ENCODE results near the gene SGO2. TPM values are rescaled to one million over a fixed set of nuclear protein-coding genes. Genes with fewer than 3 reads are reported as not detected.

SGO2 gene
- total and polyA plus RNA-seq, 2 donors (not counting 3 experiments of a cell fraction or from before 2014, with no cell fraction given), result 1.7 to 20.5 TPM

- Histone ChIP-seq H2AFZ (ENCODE audit: low read depth, low read length) (no peak overlapping the region), H4K20me1 (replicated peaks; ENCODE audit: control insufficient read depth, extremely low read depth, insufficient read depth, low read length) (no peaks in the 10 kb centered on the region), H3K4me3 (replicated peaks in 1 of 3; ENCODE audit: insufficient read depth in 1 of 3, low read depth in 1 of 3, low read length in 3 of 3) (no peak overlapping the region), H3K27me3 (ENCODE audit: control insufficient read depth in 2 of 2, insufficient read depth in 2 of 2, low read length in 2 of 2) (peaks cover 3 to 5% of the 10 kb centered on the region in 2 experiments), H3K9ac (replicated peaks; ENCODE audit: extremely low read depth, insufficient read depth, low read length) (no peak overlapping the region), H3K4me1 (ENCODE audit: control insufficient read depth, extremely low read depth, insufficient read depth, low read length) (peaks cover 7% of the 10 kb centered on the region), H3K4me2 (ENCODE audit: insufficient read depth, low read length) (no peak overlapping the region), H3K36me3 (ENCODE audit: control insufficient read depth in 2 of 2, extremely low read depth in 1 of 2, insufficient read depth in 2 of 2, low read length in 2 of 2) (no peaks in the 10 kb centered on the region), H3K79me2 (ENCODE audit: control insufficient read depth, insufficient read depth, low read length) (no peaks in the 10 kb centered on the region), H3K9me3 (replicated peaks; ENCODE audit: control insufficient read depth, insufficient read depth, low read length) (no peaks in the 10 kb centered on the region), H3K9me1 (replicated peaks; ENCODE audit: control insufficient read depth, extremely low read depth, insufficient read depth, low read length) (no peaks in the 10 kb centered on the region), H3K27ac (ENCODE audit: insufficient read depth, low read depth, low read length) (no peak overlapping the region)
- no peak for FAIRE-seq
- dilution Hi-C loops (cut with MboI; ENCODE audit: extremely low pct_ligation_motif_present, low sequenced_read_pairs) (no loop called here), intact Hi-C loops (cut with micrococcal nuclease) (no loop called here)
- no peak for DNase-seq (ENCODE audit: low read depth, low spot score)
- POLR2A ChIA-PET, result no interaction called here
- BruUV-seq (replicated peaks), result no TSS peak
- CTCF ChIA-PET, result no interaction called here
- no peak for TF ChIP-seq JUN (IDR thresholded peaks at IDR 0.05; ENCODE audit: borderline replicate concordance, insufficient read depth, insufficient read length, low read depth)
- no peak for TF ChIP-seq POLR2AphosphoS5 (IDR thresholded peaks at IDR 0.05; ENCODE audit: insufficient read depth, low read depth, low read length)
- TF ChIP-seq GATA2 (IDR thresholded peaks at IDR 0.05; ENCODE audit: insufficient read depth, insufficient read length, low read depth, low read length), result no peak
- TF ChIP-seq POLR2A (IDR thresholded peaks at IDR 0.05; ENCODE audit: low read depth, low read length), result no peak
- TF ChIP-seq CTCF (IDR thresholded peaks at IDR 0.05; ENCODE audit: extremely low read depth in 1 of 2, insufficient read depth in 1 of 2, low read depth in 1 of 2, low read length in 2 of 2), result no peak
- TF ChIP-seq FOS (IDR thresholded peaks at IDR 0.05; ENCODE audit: borderline replicate concordance, insufficient read depth, low read length), result no peak
- no peak for TF ChIP-seq MYC (IDR thresholded peaks at IDR 0.05; ENCODE audit: low read depth, low read length)
- TF ChIP-seq MAX (IDR thresholded peaks at IDR 0.05; ENCODE audit: insufficient read depth, insufficient read length), result no peak
- TF ChIP-seq EZH2 (IDR thresholded peaks at IDR 0.05; ENCODE audit: borderline replicate concordance, low read depth, low read length, severe bottlenecking), result no peak
These were observed 19.3 kb upstream of the SGO2 start for GRCh38 chr2:200506679-200507078.
